ENCODE data around the gene RNF150.
"Not testable (repeated sequence)": the region's sequence is repeated elsewhere in the genome, so short reads cannot be mapped to it uniquely, and the experiment has no call there.

Gene RNF150

GRCh38 chr4:140811429-140811828, 321.8 kb downstream of the RNF150 start:
- FAIRE-seq = no peak

GRCh38 chr4:140810591-140811169, 322.6 kb downstream of the RNF150 start:
- FAIRE-seq = not testable (repeated sequence)

All from endometrium (tissue), 2 donors.